ENCODE results near the gene MAGI2. TPM values are rescaled to one million over a fixed set of nuclear protein-coding genes. Genes with fewer than 3 reads are reported as not detected.

The MAGI2 gene
- polyA plus RNA-seq, 3 donors, result 0.03 to 0.11 TPM; not detected in 1

GRCh38 chr7:78023191-78023590, 1430.3 kb downstream of the MAGI2 start:
- H3K36me3 ChIP-seq (replicated peaks in 1 of 2; ENCODE audit: control insufficient read depth in 1 of 2, insufficient read depth in 2 of 2, low read length in 2 of 2), result no peaks in the 10 kb centered on the region
- no peak overlapping the region for H3K4me2 ChIP-seq (replicated peaks; ENCODE audit: extremely low read depth, low read length, poor library complexity, severe bottlenecking)
- Mint-ChIP-seq H3K4me3 (no peak overlapping the region), H3K4me1 (peaks cover 18% of the 10 kb centered on the region), H3K27me3 (ENCODE audit: low read depth in 3 of 3) (peaks cover 12 to 20% (median 16%) of the 10 kb centered on the region in 3 donors), H3K27ac (no peak overlapping the region), H3K36me3 (peaks cover 0 to 3% of the 10 kb centered on the region in 2 donors), H3K9me3 (peaks cover 0 to 6% (median 3%) of the 10 kb centered on the region in 7 donors)
- TF ChIP-seq CTCF (IDR thresholded peaks at IDR 0.05), result no peak
- intact Hi-C loops (cut with micrococcal nuclease), result loop anchor here in 1 of 2 donors (10.0 kb wide), 1 partner anchor 2002 kb away; no protein-coding TSS in a partner anchor
- no peak overlapping the region for H2AFZ ChIP-seq (ENCODE audit: insufficient read depth, low read depth, low read length, poor library complexity, severe bottlenecking)
- peaks cover 11 to 17% of the 10 kb centered on the region in 2 donors for H3K4me1 ChIP-seq (ENCODE audit: control insufficient read depth in 1 of 2, insufficient read depth in 2 of 2, low read length in 2 of 2)
- 60% methylated on average over 1 of the region's 4 CpGs for WGBS (ENCODE audit: insufficient coverage)
- peaks cover 11 to 14% of the 10 kb centered on the region in 2 donors for H3K27me3 ChIP-seq (ENCODE audit: control insufficient read depth in 2 of 2, insufficient read depth in 2 of 2, low read length in 2 of 2)
- H3K4me3 ChIP-seq (replicated peaks in 1 of 3; ENCODE audit: low read depth in 2 of 3, low read length in 3 of 3), result no peak overlapping the region
- H3K9me3 ChIP-seq (replicated peaks in 1 of 2; ENCODE audit: control insufficient read depth in 1 of 2, insufficient read depth in 1 of 2, low read length in 2 of 2), result peaks cover 0 to 7% of the 10 kb centered on the region in 2 donors
- DNase-seq, result no peak
- no peak overlapping the region for H3K27ac ChIP-seq (ENCODE audit: low read depth in 1 of 2, low read length in 2 of 2)
- H3K9ac ChIP-seq (ENCODE audit: insufficient read depth, low read length, poor library complexity, severe bottlenecking), result no peak overlapping the region
- no peaks in the 10 kb centered on the region for H4K20me1 ChIP-seq (ENCODE audit: insufficient read depth, low read length)
- H3K79me2 ChIP-seq (ENCODE audit: insufficient read depth, low read length), result no peaks in the 10 kb centered on the region

- Histone ChIP-seq H3K4me1 (ENCODE audit: control insufficient read depth in 1 of 2, insufficient read depth in 2 of 2, low read length in 2 of 2) (peaks cover 11 to 17% of the 10 kb centered on the region in 2 donors), H3K9ac (ENCODE audit: insufficient read depth, low read length, poor library complexity, severe bottlenecking) (no peak overlapping the region), H3K4me2 (replicated peaks; ENCODE audit: extremely low read depth, low read length, poor library complexity, severe bottlenecking) (no peak overlapping the region), H4K20me1 (ENCODE audit: insufficient read depth, low read length) (no peaks in the 10 kb centered on the region), H3K79me2 (ENCODE audit: insufficient read depth, low read length) (no peaks in the 10 kb centered on the region), H2AFZ (ENCODE audit: insufficient read depth, low read depth, low read length, poor library complexity, severe bottlenecking) (no peak overlapping the region), H3K27ac (ENCODE audit: low read depth in 1 of 2, low read length in 2 of 2) (no peak overlapping the region), H3K36me3 (replicated peaks in 1 of 2; ENCODE audit: control insufficient read depth in 1 of 2, insufficient read depth in 2 of 2, low read length in 2 of 2) (no peaks in the 10 kb centered on the region), H3K27me3 (ENCODE audit: control insufficient read depth in 2 of 2, insufficient read depth in 2 of 2, low read length in 2 of 2) (peaks cover 20 to 24% of the 10 kb centered on the region in 2 donors), H3K9me3 (replicated peaks in 1 of 2; ENCODE audit: control insufficient read depth in 1 of 2, insufficient read depth in 1 of 2, low read length in 2 of 2) (peaks cover 0 to 7% of the 10 kb centered on the region in 2 donors), H3K4me3 (replicated peaks in 1 of 3; ENCODE audit: low read depth in 2 of 3, low read length in 3 of 3) (no peak overlapping the region)
- no CpG with 5 or more reads among the region's 1 CpG for WGBS (ENCODE audit: insufficient coverage)
- Mint-ChIP-seq H3K27ac (no peak overlapping the region), H3K27me3 (ENCODE audit: low read depth in 3 of 3) (peaks cover 19 to 26% (median 23%) of the 10 kb centered on the region in 3 donors), H3K36me3 (peaks cover 0 to 5% of the 10 kb centered on the region in 2 donors), H3K4me3 (no peak overlapping the region), H3K4me1 (peaks cover 18% of the 10 kb centered on the region), H3K9me3 (peaks cover 0 to 6% (median 3%) of the 10 kb centered on the region in 7 donors)
- DNase-seq, result no peak
- TF ChIP-seq CTCF (IDR thresholded peaks at IDR 0.05), result no peak
- intact Hi-C loops (cut with micrococcal nuclease), result loop anchor here in 1 of 2 donors (10.0 kb wide), 1 partner anchor 2003 kb away; no protein-coding TSS in a partner anchor
Observed at GRCh38 chr7:78022165-78022564, 1431.3 kb downstream of the MAGI2 start.

Data from CD14-positive monocyte (primary cell).